ENCODE data around the gene CPZ.

CPZ gene

GRCh38 chr4:8596891-8597290, 4.3 kb downstream of the CPZ start:
- TF ChIP-seq NFIC (IDR thresholded peaks at IDR 0.05) (no peak), ZBTB7A (IDR thresholded peaks at IDR 0.05; ENCODE audit: low read depth) (no peak), CEBPB (IDR thresholded peaks at IDR 0.05) (no peak), TEAD4 (IDR thresholded peaks at IDR 0.05) (no peak), TAF1 (IDR thresholded peaks at IDR 0.05; ENCODE audit: low read depth) (no peak), USF1 (IDR thresholded peaks at IDR 0.05) (no peak), RAD21 (IDR thresholded peaks at IDR 0.05; ENCODE audit: low read depth) (no peak)

- TF ChIP-seq RAD21 (IDR thresholded peaks at IDR 0.05; ENCODE audit: low read depth) (no peak), TEAD4 (IDR thresholded peaks at IDR 0.05) (no peak), TCF12 (IDR thresholded peaks at IDR 0.05; ENCODE audit: low read depth) (no peak), USF1 (IDR thresholded peaks at IDR 0.05) (no peak), YY1 (IDR thresholded peaks at IDR 0.05; ENCODE audit: low read depth) (no peak), CEBPB (IDR thresholded peaks at IDR 0.05) (no peak), NFIC (IDR thresholded peaks at IDR 0.05) (no peak), EP300 (IDR thresholded peaks at IDR 0.05; ENCODE audit: borderline replicate concordance) (no peak), REST (IDR thresholded peaks at IDR 0.05; ENCODE audit: low read depth) (no peak), TAF1 (IDR thresholded peaks at IDR 0.05; ENCODE audit: low read depth) (no peak), EGR1 (IDR thresholded peaks at IDR 0.05) (no peak), FOXM1 (IDR thresholded peaks at IDR 0.05; ENCODE audit: borderline replicate concordance, low read depth) (no peak), MAX (IDR thresholded peaks at IDR 0.05) (no peak), ZBTB7A (IDR thresholded peaks at IDR 0.05; ENCODE audit: low read depth) (no peak), CREB1 (IDR thresholded peaks at IDR 0.05; ENCODE audit: low read depth) (no peak)
These were observed 4.8 kb downstream of the CPZ start for GRCh38 chr4:8597319-8597718.

- no peak for TF ChIP-seq NFIC (IDR thresholded peaks at IDR 0.05)
- TF ChIP-seq REST (IDR thresholded peaks at IDR 0.05; ENCODE audit: low read depth), result no peak
- no peak for TF ChIP-seq CEBPB (IDR thresholded peaks at IDR 0.05)
- no peak for TF ChIP-seq CREB1 (IDR thresholded peaks at IDR 0.05; ENCODE audit: low read depth)
- no peak for TF ChIP-seq MAX (IDR thresholded peaks at IDR 0.05)
- no peak for TF ChIP-seq EGR1 (IDR thresholded peaks at IDR 0.05)
- no peak for TF ChIP-seq ZBTB7A (IDR thresholded peaks at IDR 0.05; ENCODE audit: low read depth)
- TF ChIP-seq TAF1 (IDR thresholded peaks at IDR 0.05; ENCODE audit: low read depth), result no peak
- TF ChIP-seq TCF12 (IDR thresholded peaks at IDR 0.05; ENCODE audit: low read depth), result no peak
These were observed 5.2 kb downstream of the CPZ start for GRCh38 chr4:8597791-8598190.

- TF ChIP-seq EP300 (IDR thresholded peaks at IDR 0.05; ENCODE audit: borderline replicate concordance) (no peak), CREB1 (IDR thresholded peaks at IDR 0.05; ENCODE audit: low read depth) (no peak)
These were observed 6.0 kb downstream of the CPZ start for GRCh38 chr4:8598391-8599090.

GRCh38 chr4:8599091-8599460, 6.5 kb downstream of the CPZ start:
- no peak for TF ChIP-seq FOXM1 (IDR thresholded peaks at IDR 0.05; ENCODE audit: borderline replicate concordance, low read depth)
- peak; percentile 50; the same call in 1 of the 2 replicates for TF ChIP-seq USF1 (IDR thresholded peaks at IDR 0.05)

GRCh38 chr4:8599657-8600056, 7.1 kb downstream of the CPZ start:
- peak; percentile 92 for TF ChIP-seq NFIC (IDR thresholded peaks at IDR 0.05)
- no peak for TF ChIP-seq CREB1 (IDR thresholded peaks at IDR 0.05; ENCODE audit: low read depth)
- no peak for TF ChIP-seq TEAD4 (IDR thresholded peaks at IDR 0.05)
- peak; percentile 37; the same call in 1 of the 2 replicates for TF ChIP-seq EP300 (IDR thresholded peaks at IDR 0.05; ENCODE audit: borderline replicate concordance)
- TF ChIP-seq MAX (IDR thresholded peaks at IDR 0.05), result peak; percentile 34; the same call in 1 of the 2 replicates

All from Ishikawa (cell line).